ENCODE results near the gene ISG20L2.
A peak's percentile ranks its signal among the peaks of the same experiment; 100 is the strongest.

ISG20L2 gene

DNA sequence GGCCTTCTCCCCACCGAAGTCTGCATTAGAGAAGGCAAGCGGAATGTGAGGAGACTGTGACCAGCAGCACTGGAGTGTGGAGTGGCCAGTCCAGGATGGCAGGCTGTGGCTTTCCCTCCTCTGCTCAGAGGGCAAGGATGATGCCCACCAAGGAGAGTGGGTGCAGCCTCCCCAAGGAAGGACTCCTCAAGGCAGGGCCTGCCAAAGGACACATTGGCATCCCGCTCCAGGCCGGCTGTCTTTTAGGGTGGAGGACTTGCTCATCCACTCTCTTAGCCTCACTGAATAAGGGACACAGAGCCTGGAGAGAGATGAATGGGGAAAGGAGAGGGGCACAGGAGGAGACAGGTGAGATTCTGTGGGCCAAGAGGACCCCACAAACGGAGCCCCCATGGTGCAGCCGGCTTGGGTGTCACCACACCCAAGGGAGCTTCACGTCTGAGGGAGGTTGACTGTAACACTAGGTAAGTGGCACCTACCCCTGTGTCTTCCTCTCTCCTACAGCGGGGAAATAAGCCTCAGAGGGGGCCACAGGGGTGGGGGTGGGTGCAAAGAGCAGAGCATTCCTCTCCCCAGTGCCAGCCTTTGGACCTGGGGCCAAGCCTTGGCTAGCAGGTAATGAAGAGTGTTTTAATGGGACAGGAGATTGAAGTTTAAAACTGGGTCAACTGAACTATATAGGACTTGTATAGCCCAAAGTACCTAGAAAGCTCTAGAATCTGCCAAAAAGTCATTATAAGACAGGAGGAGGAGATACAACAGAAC, 47.2 kb downstream of the ISG20L2 start:
- Mint-ChIP-seq H3K4me1 (ENCODE audit: low read depth) (peaks cover 30% of the 10 kb centered on the region), H3K36me3 (peaks cover 2% of the 10 kb centered on the region), H3K27me3 (peaks cover 25% of the 10 kb centered on the region), H3K4me3 (no peak overlapping the region), H3K27ac (no peak overlapping the region), H3K9me3 (ENCODE audit: low read depth) (no peaks in the 10 kb centered on the region)

DNA sequence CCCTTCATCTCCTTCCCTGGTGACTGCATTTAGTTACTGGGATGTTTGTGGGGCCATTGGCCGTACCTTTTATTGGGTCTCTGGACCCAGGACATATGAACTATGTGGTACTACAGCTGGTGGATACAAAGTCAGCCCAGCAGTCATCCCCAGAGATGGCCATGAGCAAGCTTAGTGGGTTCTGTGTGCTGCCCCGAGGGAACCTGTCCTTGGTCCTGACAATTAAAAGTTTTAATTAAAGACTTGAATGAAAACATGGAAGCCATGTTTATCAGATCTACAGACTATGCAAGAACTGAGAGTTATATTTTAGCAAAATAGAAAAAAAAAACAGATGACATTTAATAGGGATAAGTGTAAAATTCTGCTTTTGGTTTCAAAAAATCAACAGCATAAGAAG, 48.5 kb downstream of the ISG20L2 start:
- Mint-ChIP-seq H3K4me3 (no peak overlapping the region), H3K27ac (no peak overlapping the region), H3K27me3 (peaks cover 27% of the 10 kb centered on the region), H3K4me1 (ENCODE audit: low read depth) (peaks cover 30% of the 10 kb centered on the region), H3K36me3 (peaks cover 2% of the 10 kb centered on the region), H3K9me3 (ENCODE audit: low read depth) (no peaks in the 10 kb centered on the region)

DNA sequence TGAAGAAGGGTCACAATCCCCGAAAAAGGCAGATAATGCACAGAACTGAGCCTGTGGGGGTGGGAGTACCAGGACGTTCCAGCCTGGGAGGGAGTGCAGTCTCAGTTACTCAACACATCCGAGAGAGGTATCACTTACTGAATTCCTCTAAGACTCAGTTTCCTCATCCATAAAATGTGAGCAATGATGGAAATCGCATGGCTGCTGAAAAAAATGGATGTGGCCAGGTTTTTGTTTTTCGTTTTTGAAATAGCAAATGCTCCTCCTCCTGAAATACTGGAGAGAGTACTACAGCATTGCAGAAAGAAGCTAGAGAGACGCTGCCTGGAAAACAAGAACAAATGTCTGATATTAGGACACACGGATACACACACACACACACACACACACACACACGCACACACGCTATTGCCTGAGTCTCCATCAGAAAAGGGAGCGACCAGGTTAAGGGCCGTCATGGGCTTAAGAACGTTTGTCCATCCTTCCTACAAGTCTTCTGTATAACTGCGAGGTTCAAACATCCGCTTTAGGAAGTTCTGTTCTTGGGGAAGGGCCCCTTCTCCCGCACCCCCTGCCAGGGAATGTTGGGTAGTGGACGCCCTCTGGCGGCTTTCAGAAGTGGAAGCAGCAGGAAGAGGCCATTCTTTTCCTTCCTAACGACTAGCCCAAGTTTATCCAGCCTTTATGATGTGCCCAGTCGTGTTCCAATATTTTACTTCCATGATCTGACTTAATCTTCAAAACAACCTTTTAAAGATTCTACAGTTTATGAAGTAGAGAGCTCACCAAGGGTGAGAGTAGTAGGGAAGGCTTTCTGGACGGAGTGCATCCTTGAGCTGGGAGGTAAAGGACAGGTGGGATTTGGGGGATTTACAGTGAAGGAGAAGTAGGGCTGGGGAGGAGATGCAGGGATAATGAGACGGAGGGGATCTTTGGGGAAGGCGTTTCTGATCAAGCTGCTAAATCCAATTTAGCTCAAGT, 50.7 kb downstream of the ISG20L2 start:
- Mint-ChIP-seq H3K9me3 (ENCODE audit: low read depth) (no peaks in the 10 kb centered on the region), H3K4me3 (peak overlapping the region; percentile 53), H3K36me3 (peaks cover 2% of the 10 kb centered on the region), H3K27me3 (peaks cover 26% of the 10 kb centered on the region), H3K27ac (no peak overlapping the region), H3K4me1 (ENCODE audit: low read depth) (peaks cover 12% of the 10 kb centered on the region)

DNA sequence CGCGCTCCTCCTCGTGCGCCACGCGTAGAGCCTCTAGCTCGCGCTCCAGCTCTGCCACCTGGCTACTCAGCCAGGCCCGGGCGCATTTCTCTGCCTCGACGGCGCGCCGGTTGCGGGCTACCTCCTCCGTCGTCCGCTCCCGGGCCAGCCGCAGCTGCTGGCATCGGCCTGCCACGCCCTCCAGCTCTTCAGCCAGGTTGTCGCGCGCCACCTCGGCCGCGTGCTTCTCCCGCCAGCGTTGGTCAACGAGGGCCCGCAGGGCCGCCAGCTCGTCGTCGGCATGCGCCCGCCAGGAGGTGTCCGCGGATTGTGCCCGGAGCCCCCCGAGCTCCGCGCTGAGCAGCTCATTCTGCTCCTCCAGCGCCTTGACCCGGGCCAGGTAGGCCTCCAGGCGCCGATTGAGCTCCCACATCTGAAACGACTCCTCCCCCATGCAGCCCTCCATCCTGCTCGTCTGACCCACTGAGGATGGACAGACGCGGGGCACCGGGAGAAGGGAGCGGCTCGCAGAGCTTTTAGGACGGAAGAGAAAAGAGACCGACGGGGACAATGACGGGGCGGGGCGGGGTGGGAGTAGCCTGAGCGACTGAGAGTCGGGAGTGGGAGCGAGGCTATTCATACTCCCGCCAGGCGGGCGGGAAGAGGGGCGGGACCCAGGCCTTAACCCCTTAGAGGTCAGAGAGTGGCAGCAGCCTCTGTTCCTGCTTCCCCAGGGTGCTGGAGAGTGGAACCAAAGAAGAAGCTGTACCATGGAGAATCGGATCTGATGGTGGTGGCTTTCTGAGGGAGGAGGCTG, 51.5 kb downstream of the ISG20L2 start, which contains the start of gene NES:
TSS of gene NES (minus strand) at position 588 of the 796 bp plus-strand sequence. CDS start at position 445, 143 bp downstream.
- Mint-ChIP-seq H3K36me3 (peaks cover 2% of the 10 kb centered on the region), H3K4me1 (ENCODE audit: low read depth) (peaks cover 12% of the 10 kb centered on the region), H3K27me3 (peaks cover 26% of the 10 kb centered on the region), H3K9me3 (ENCODE audit: low read depth) (no peaks in the 10 kb centered on the region), H3K4me3 (peak within 1 kb of the TSS; percentile 53), H3K27ac (no peak within 1 kb of the TSS)

DNA sequence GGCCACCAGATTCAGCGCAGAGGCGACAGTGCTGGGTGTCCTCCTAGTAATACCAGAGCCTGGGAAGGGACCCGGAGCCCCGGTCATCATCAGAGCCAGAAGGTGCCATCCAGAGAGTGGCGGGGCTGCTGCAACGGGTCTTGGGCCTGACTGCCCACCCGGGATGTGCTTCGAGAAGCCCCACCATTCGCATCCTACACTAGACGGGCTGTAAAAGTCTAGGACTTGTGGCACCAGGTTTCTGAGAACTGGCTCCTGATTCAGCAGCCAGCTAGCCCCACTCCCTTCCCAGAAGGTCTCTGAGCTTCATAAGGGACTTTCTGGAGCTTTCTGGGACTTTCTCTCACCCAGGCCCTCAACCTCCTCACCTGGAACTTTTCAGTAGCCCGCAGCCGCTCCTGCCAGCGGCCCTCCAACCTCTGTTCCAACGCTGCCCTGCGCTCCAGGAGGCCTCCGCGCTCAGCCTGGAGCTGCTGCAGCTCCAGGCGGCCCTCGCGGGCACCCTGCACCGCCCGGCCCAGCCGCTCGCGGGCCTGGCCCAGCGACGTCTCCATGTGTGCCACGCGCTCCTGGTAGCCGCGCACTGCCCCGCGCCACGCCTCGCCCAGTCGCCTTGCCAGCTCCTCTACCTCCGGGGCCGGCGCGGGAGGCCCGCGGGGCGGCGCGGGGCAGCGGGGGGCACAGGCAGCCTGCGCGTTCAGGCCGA, 52.3 kb downstream of the ISG20L2 start:
- Mint-ChIP-seq H3K27ac (no peak overlapping the region), H3K4me3 (no peak overlapping the region), H3K9me3 (ENCODE audit: low read depth) (no peaks in the 10 kb centered on the region), H3K27me3 (peaks cover 25% of the 10 kb centered on the region), H3K4me1 (ENCODE audit: low read depth) (peaks cover 12% of the 10 kb centered on the region), H3K36me3 (peaks cover 2% of the 10 kb centered on the region)

DNA sequence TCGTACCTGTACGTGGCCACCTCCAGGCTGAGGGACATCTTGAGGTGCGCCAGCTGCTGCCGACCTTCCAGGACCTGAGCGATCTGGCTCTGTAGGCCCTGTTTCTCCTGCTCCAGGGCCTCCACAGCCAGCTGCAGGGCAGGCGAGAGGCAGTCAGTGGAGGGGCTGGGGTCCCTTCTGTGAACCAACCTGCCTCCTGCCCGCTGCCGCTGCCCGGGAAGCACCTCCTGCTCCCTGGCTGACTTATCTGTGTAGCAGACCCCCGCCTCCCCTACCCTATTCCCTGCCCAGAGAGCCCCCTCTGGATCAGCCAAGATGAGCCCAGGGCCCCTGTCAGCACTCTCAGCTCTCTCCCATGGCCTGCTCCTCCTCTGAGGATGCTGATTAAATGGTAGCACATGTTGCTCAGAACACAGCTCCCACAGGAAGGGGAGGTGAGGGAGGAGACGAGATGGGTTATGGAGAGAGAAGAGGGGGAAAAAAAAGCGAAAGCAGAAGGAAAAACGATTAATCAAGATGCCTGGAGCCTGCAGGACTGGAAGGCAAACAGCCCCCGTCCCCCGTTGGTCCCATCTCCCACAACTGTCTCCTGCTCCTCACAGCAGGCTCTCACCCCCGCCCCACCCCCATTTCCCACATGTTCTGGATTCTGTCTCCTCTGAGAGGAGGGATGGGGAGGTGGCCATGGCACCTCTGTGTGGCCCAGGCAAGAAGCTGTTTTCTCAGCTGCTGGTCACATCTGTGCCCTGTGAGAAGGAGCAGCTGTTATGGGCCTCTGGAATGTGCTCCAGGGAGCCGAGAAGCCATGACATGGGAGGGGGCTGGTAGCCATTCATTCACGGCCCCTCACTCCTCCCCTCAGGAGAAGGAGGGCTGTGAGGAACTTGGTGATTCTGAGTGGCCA, 53.1 kb downstream of the ISG20L2 start:
- H3K4me3 Mint-ChIP-seq, result no peak overlapping the region

DNA sequence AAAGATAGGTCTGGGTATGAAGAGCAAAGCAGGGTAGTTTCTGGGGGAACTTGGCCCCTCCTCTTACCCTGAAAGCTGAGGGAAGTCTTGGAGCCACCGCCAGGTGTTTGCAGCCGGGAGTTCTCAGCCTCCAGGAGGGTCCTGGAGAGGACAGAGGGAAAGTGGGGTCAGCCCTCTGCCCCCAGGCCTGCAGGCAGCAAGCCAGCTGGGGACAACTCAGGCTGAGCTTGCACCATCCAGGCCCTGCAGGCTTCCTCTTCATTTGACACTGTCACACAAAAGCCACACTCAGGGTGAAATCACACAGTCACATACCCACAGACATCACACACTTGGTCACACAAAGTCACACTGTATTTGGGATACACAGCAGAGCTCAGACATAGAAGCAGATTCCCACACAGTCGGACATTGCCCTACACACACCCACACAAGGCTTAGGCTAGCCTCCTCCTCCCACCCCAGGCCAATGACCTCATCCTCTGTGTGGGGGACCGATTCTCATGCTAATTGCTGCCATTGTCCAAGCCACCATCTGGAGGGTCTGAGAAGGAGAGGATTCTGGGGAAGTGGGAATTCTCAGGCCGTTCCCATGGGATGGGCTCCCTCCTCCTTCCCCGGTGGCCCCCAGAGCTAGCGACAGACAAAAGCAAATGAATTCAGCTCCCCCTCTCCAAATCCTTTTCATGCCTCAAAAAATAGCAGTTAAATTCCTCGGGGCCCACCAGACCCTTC, 55.0 kb downstream of the ISG20L2 start:
- Mint-ChIP-seq H3K4me1 (ENCODE audit: low read depth) (peaks cover 12% of the 10 kb centered on the region), H3K9me3 (ENCODE audit: low read depth) (no peaks in the 10 kb centered on the region), H3K36me3 (peaks cover 2% of the 10 kb centered on the region), H3K27me3 (peaks cover 15% of the 10 kb centered on the region), H3K27ac (no peak overlapping the region), H3K4me3 (no peak overlapping the region)

More for the DNA sequence above, 53.1 kb downstream of the ISG20L2 start:
- Mint-ChIP-seq H3K27me3 (peaks cover 24% of the 10 kb centered on the region), H3K36me3 (peaks cover 2% of the 10 kb centered on the region), H3K4me1 (ENCODE audit: low read depth) (peaks cover 12% of the 10 kb centered on the region), H3K9me3 (ENCODE audit: low read depth) (no peaks in the 10 kb centered on the region), H3K27ac (no peak overlapping the region)

Measured in activated naive CD8-positive, alpha-beta T cell (primary cell).